HG03045 (cell line): Measurements from ENCODE around the gene KRT83.

Experiments
- ATAC-seq: cut with Tn5 transposase; IDR thresholded peaks from one replicate; pipeline ENCODE4 v1.9.1; 2021; ENCODE audit warnings: mild to moderate bottlenecking, moderate library complexity; ENCODE audit not compliant: unreplicated experiment

KRT83 gene

GRCh38 chr12:52268212-52268611 lies 53.0 kb downstream of the KRT83 start:
- no peak for ATAC-seq

DNA sequence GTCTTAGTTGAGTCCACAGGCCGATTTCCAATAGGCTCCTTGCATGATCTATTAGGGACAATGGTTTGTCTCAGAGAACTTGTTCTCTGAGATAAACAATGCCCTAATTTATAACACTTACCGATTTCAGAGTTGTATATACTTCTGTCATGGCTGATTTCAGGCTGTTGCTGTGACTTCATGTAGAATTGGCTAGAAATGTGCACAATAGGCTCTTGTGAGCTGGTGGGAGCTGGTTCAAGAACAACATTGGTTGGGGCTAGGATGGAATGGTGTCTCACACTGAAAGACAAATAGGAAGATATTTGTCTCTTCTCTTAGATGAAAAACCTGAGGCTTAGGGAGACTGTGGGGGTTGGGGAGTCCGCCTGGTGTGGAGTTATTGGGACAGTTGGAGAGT lies 53.5 kb downstream of the KRT83 start:
- ATAC-seq, result no peak

GRCh38 chr12:52267266-52267665 lies 53.9 kb downstream of the KRT83 start:
- no peak for ATAC-seq

- ATAC-seq, result no peak
These were observed 54.7 kb downstream of the KRT83 start for GRCh38 chr12:52266514-52266913.

GRCh38 chr12:52264435-52264825 lies 56.8 kb downstream of the KRT83 start:
- ATAC-seq, result no peak
